ENCODE data around the gene ETS1.

The ETS1 gene

DNA sequence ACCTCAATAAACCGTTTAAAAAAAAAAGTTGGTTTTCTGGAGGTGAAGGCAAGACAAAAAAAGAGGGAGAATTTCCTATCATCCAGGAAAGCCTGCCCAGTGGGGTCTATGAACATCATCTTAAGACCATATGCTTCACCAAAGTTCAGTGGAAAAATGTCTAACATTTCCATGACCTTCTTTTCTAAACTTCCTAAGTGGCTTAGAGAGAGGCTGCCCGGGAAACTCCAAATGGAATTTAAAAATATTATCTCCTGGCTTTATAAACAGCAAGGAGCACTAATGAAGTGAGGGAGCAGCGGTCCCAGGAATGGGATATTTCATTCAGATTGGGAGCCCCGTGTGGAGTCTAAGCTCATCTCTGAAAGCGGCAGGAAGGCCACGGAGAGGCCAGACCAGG, 46.9 kb downstream of the ETS1 start:
- DNase-seq (ENCODE audit: low read depth in 2 of 3, low spot score in 1 of 3) = no peak

DNA sequence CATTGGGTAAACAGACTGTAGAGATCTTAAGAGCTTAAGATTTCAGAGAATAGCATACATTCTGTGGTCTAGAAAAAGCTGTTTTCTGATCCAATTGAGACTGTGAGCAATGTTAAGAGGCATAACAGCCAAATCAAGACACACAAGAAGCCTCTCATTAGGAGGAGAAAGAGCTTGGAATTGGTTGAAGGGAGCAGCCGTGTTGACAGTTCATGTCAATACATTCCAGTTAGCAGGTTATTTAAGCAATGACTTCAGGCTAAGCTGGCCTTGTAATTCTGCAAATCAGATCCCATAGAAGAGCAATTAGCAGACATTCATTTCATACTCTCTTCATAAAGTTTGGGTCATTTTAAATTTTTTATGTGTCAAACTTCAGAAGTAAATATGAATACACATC, 50.9 kb downstream of the ETS1 start:
- no peak for DNase-seq (ENCODE audit: low read depth in 2 of 3, low spot score in 1 of 3)

DNA sequence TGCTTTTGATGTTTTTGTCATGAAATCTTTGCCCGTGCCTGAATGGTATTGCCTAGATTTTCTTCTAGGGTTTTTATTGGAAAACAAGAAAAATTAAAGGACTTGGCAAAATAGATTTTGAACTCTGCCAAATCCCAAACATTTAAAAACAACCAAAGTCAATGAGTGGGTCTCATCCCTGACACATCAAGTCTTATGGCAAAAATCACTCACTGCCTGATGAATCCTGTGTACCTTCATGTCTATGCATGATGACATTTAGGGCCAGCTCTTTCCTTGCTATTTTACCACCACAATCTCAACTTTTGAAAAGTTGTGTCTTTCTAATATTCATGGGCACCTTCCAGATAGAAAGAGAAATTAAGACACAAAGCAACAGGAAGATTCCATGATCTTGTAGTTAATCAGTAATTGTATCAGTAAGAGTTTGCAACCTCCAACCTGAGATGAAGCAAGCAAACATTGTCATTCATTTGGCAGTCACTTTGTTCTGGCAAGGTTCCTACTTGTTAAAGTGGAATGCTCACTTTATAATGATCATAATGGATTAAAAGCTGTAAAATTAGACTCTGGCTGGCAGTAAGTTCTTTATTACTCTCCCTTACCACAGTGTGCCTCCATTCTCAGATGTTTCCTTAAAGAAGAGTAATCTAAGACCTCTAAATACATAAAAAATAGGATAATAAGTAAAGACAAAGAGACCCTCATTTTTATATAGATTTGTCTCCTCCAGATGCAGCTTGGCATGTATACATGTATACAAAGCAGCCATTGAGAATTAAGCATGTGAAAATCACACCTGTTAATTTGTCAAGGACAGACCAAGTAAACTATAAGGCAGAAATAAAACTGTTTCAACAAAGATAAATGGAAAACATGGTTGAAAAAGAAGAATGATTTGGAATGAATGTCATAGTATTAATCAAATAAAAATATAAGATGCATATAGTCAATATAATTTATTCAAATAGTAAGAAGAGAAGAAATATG, 51.6 kb downstream of the ETS1 start:
- DNase-seq (ENCODE audit: low read depth in 2 of 3, low spot score in 1 of 3) = no peak

DNA sequence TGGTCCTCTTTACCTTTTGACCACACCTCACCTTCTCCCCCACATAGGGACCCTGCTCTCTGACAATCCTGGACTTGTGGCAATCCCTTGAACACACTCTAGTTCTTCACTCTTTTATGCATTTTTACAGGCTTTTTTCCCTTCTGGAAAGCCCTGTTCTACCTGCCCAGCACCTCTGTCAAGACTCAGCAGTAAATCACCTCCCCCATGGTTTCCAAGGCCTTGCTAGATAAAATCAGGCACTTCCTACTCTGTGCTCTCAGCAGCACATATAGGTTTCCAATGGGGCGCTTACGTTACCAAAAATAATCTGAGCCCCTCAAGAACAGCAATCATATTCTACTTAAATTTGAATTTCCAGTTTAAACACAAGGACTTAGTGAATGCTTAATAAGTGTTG, 53.9 kb downstream of the ETS1 start:
- no peak for DNase-seq (ENCODE audit: low read depth in 2 of 3, low spot score in 1 of 3)

DNA sequence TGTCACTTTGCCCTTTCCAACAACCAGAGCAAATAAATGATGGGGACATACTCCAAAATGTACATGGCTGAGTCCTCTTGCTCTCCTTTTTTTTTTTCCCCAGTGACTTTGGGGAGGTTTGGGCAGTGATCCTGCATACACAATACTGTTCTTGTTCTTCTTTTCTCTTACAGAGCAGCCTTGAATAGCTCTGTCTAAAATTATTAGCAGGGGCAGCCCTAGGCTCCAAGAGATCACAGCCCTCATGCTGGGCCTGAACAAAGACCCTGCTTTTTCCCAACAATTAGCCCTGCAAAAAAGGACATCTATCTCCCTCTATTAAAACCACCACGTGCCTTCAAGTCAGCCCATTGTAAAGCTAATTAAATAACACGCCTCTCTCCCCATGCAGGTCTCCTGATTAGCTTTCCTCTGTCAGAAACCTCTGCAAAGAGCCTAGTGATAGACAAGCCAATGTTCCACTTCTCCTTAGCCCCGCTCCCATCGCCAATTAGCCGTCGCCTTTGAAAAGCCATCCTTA, 54.7 kb downstream of the ETS1 start:
- no peak for DNase-seq (ENCODE audit: low read depth in 2 of 3, low spot score in 1 of 3)

DNA sequence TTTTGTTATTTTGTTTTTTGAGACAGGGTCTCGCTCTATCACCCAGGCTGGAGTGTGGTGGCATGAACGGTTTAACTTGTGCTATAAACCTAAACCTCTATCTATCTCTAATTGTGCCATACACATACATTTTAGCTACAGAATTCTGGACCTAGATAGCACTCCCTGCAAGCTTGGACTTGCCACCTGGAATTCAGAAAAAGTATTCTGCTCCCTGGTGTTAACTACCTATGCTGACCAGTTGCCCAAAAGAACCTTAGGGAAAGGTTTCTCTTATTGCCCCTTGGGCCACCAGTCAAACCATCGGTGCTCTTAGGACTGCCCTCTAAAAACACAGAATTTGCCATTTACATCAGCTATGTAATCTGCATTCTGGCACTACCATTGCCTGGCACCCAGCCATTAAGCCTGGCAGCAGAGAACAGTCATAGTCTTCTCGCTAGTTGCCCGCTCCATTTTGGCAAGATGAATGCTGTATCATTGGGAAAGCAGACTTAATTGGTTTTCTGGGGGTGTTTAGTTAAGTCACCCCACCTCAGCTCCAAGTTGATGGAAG, 55.3 kb downstream of the ETS1 start:
- DNase-seq (ENCODE audit: low read depth in 2 of 3, low spot score in 1 of 3) = no peak

DNA sequence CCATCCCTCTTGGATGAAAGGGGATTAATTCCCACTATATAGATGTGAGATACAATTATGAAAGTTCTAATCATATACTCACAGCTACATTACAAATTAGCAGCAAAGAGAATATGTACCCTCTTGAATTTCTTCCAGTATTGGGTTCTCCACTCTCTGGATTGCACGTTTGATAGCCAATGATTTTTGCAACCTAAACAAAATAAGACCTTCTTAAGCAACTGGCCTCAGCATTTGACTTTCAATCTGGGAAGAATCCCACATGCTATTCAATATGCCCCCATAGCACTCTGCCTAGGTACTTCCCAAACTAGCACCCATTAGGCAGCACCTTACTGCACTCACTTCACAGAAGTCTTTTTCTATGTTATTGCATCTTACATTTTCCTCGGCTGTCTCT, 55.8 kb downstream of the ETS1 start:
- no peak for DNase-seq (ENCODE audit: low read depth in 2 of 3, low spot score in 1 of 3)

DNA sequence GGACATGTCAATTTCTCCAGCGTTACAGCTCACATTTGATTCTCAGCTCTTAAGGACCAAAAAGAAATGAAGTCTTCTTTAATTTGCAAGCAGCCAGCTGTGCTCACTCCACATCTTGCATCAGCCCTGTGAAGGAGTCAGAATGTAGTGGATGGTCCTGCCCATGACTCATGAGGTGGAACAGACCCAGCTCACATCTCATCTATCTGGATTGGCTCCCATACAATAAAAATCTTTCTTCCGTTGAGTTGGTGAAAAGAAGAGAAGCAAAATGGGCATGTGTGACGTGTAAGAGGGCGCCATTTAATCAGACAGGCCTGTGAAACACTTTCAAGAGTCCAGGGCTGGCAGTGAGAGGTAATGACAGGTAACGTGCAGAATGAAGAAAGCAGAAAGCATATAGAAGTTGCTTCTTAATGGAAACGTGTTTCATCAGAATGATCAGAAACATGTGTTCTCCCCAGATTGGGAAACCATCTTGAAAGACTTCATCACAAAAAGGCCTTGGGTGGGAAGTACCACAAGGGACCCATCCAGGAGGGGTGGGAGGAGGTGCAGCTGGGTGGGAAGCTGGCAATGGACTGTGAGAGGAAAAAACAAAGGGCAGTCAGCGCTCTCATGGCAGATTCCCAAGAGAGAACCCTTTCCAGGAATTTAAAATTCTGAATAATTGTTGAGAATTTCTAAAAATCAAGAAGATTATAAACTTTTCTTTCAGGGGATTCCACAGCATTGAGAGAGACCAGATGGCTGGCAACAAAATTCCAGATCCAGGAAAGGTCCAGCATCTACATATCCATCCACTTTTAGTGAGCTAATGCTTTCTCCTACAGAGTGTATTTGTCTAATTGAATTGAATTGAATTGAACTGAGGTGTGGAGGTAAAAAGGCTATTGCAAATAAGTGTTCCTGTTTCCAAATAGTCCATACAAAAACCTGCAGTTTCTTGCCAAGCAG, 57.0 kb downstream of the ETS1 start:
- DNase-seq (ENCODE audit: low read depth in 2 of 3, low spot score in 1 of 3) = no peak

DNA sequence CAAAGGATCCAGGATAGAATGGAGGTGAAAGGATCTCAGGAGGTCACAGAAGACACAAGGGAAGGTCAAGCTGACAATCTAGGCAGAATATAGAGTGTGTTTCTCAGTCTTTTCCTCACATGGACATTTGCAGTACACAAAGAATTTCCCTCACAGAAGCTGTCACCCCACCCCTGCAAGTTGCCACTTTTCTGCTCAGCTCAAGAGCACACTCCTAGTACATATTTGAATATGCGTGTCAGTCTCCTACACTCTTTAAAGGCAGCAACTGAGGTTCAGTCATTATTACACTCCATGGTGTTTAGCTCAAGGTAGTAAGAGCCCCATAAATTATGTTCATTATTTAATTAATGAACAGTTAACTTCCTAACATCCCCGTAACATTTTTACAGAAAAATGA, 59.1 kb downstream of the ETS1 start:
- DNase-seq (ENCODE audit: low read depth in 2 of 3, low spot score in 1 of 3) = no peak

DNA sequence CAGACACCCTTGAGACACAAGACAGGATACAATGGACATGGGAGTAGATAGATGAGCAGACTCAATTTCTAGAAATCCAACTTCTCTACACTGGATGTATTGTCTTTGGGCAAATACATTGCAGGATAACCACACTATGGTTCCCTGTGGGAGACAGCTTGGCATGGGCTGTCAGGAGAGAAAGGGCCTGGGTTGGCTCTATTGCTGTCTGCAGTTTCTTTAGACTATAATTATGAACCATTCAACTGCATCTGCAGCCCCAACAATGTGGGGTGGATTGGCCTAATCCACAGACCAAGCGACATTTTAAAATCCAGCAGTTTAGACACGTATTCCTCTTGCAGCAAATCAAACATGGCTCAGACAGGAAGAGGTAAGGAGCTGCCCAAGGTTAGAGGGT, 60.3 kb downstream of the ETS1 start:
- DNase-seq (ENCODE audit: low read depth in 2 of 3, low spot score in 1 of 3) = no peak

DNA sequence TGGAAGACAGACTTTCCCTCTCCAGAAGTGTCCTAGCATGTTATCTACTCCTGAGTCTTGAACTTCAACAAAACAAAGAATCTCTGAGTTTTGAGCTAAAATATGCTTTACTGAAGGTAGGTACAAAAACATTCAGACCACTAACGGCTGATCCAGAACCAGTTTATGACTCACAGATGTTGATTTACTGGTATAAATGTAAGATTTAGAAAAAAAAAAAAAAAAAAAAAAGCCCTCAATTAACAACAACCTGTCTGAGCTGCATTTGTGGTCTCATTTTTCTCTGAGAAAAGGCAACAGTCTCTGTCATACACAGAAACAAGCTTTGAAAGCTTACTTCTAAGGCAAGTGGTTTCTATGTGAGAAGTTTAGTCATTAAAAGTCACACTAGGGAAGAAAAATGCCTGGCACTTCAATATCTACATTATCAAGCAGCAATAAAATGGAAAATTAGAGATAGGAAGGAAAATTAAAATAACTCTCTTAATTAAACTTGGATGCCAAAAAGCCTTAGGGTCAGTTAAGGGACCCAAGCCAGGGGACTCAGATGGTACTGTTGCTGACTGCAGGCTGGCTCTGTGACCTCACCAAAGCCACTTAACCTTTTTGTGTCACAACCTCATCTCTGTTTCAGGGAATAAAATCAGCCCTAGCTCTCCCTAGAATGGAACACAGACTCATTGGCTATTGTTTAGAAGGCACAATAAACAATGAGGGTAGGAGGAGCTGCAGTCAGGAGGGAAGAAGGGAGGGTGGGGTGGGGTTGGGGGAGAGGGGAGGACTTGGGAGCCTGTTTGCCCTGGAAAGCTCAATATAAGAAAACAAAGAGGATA, 61.7 kb downstream of the ETS1 start:
- DNase-seq (ENCODE audit: low read depth in 2 of 3, low spot score in 1 of 3) = no peak

DNA sequence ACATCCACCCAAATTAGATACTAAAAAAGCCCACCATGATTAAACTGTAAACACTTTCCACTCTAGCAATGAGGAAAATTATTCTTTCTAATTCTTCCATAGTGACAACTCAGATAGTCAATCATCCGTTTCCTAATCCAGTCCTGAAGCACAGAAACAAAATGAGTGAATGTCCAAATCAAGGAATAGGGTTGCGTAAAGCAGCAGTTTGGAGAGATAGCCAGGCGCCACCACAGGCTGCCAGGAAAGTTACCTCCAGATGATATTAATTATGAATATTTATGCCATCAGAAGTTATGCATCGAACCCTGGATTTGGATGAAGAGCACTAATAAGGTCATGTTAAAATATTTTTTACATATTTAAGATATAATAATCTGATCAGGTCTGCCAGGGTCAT, 63.2 kb downstream of the ETS1 start:
- no peak for DNase-seq (ENCODE audit: low read depth in 2 of 3, low spot score in 1 of 3)

DNA sequence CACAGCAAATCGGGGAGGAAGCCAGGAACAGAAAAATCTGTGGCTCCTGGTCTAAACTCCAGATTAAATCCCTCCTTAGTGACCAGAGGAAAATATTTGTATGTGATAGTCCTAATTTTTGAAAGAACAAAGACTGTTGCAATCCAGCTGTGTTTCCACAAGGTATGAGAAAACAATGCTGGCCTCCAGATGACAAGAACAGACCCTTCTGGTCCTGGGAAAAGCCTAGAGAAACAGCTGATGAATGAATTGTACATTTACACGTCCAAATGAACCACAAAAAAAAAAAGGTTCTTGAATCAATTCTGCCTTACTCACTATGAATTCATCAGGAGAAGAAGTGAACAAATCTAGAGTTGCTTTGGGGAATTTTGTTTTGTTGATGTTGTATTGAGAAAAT, 63.7 kb downstream of the ETS1 start:
- DNase-seq (ENCODE audit: low read depth in 2 of 3, low spot score in 1 of 3) = no peak

DNA sequence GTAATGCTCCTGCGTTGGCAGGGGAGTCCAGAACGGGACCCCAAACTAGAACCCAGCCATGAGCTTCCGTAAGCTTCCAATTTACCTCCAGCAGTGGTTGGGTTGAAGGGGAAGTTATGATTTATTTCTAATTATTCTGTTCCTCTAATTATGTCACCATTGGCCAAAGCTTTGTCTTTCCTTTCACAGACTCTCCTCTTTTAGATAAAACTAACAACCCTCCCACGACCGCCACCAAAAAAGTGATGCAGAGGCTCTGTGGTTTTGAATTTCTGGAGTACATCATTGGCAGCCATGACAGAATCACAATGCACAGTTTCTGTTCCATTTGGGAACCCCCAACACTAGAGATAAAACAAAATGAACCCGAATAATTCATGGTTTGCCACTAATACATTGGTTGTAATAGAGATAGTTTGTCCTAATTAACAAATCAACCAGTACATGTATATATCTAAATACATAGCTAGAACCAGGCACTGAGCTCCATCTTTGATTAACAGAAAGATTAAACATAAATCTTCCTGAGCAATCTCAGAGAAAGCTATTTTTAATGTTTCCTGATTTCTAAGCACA, 64.3 kb downstream of the ETS1 start:
- peak; percentile 65 to 70 (median 66) for DNase-seq (ENCODE audit: low read depth in 2 of 3, low spot score in 1 of 3)

DNA sequence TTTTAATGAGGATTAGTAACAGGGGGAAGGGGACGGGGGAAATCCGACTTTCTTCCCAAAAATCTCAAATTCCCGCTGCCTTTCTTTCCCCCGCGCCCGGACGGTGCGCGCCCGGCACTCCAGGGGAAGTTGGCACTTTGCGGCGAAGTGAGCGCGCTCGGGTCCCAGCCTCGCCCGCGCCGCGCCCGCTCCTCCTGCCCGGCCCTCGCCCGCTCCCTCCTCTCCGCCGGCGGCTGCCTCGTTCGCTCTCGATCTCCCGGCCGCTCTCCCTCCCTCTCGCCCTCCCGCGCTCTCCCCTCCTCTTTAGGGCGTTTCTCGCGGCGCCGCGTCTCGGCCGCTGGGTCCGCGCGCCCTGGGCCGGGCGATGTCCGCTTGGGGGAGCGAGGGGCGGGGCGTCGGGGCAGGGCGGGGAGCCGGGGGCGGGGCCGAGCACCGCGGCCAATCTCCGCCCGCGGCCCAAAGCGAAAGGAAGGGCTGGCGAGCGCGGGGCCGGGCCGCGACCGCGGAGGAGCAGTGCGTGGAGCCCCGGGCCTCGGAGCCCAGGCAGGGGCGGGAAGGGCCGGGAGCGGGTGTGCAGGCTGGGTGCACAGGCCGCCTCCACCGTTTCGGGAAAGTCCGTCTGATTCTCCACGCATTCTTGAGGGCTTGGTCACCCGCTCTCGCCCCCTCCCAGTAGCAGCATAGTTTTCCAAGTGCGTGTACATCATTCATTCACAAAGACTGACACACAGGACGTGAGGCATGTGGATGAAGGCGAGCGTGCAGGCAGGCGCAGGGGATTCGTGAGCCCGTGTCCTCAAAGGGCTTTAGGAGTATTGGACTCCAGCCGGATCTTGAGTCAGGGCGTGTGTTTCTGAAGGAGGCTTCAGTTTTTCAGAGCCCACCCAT, 65.1 kb downstream of the ETS1 start:
- peak; percentile 80 to 89 (median 84) for DNase-seq (ENCODE audit: low read depth in 2 of 3, low spot score in 1 of 3)

DNA sequence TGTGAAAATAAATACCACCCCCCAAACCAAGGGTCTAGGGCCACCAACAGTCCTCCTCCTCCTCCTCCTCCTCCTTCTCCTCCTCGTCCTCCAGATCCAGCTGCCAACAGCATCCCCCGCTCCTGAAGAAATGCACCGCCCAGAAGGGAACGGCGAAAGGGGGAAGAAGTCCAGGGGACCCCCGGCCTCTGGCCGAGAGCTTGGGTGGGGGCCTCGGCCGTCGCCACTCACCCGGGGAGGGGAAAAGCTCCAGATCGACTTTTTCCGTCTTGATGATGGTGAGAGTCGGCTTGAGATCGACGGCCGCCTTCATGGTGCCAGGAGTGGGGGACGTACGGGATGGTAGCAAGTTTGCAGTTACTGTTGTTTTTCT, 65.7 kb downstream of the ETS1 start:
- DNase-seq (ENCODE audit: low read depth in 2 of 3, low spot score in 1 of 3) = no peak

DNA sequence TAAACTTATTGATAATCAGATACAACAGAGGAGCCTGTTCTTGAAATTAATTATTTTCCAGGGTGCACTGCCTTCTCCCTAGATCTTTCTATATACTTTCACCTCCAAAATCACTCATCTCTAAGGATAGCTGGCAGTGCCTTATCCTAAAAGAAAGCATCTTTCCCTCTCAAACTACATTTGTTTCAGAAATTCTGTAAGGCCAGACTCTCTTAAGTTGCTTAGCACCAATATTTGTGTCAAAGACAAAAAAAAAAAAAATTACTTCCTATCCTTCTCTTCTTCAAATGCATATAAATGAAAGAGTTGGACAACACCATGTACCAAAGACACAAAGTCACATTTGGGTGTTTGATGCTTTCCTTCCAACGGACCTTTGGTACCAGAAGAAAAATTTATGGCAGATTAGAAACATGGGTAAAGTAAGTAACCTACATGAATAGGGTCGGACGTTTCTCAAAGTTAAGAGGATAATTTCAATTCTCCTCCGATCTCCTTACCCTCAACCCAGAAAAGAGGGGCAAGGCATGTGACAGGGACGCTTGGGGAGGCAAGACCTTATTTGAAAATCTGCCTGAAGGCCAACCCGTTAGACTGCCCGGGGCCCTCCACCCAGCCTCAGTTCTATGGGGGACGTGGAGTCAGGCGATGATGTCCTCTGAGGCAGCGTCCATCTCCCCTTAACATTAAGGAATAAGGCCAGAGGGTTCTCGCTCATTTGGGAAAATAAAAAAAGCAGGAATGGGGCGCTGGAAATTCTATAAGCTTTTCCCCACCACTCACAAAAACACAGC, 66.3 kb downstream of the ETS1 start:
- no peak for DNase-seq (ENCODE audit: low read depth in 2 of 3, low spot score in 1 of 3)

DNA sequence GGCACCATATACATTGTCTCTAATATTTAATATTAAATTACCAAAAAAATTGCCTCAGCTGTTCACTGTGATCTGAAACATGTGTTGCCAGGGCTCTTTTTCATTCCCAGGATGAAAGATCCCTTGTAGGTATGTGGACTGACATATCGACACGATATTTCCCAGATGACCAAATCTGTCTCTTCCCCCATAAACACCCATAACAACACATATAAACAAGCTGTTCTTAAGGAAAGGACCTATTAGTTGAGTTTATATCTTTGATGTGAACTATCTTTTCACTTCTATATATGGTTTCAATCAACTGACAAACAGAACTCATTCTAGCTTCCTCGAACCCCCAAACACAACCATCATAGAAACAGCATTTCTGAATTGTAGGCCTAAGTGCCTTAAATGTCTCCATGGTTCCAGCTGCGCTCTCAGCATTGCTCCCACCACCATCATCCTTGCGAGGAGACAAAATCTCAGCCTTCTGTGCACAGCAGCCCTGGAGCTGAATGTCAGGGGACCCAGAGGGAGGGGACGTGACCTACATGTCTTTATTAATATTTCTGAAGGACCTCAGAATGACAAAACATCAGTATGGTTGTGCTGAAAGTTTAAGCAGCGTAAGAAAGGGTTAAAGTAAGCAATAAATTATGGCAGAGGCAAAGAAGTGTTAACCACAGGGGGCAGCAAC, 67.0 kb downstream of the ETS1 start:
- DNase-seq (ENCODE audit: low read depth in 2 of 3, low spot score in 1 of 3) = no peak
